ENCODE data around the gene SGK1.

DNA sequence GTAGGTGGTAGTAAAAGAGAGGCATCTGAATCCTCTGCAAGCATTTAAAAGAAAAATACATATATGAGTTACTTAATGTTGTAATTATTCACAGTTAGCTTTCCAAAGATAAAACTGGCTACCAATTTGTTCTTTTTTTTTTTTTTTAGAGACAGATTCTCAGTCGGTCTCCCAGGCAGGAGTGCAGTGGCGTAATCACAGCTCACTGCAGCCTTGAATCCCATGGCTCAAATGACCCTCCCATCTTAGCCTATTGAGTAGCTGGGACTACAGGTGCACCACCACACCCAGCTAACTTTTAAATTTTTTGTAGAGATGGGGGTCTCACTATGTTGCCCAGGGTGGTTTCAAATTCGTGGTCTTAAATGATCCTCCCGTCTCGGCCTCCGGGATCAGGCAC lies 36.5 kb downstream of the SGK1 start:
- TF ChIP-seq, protein P1, sequence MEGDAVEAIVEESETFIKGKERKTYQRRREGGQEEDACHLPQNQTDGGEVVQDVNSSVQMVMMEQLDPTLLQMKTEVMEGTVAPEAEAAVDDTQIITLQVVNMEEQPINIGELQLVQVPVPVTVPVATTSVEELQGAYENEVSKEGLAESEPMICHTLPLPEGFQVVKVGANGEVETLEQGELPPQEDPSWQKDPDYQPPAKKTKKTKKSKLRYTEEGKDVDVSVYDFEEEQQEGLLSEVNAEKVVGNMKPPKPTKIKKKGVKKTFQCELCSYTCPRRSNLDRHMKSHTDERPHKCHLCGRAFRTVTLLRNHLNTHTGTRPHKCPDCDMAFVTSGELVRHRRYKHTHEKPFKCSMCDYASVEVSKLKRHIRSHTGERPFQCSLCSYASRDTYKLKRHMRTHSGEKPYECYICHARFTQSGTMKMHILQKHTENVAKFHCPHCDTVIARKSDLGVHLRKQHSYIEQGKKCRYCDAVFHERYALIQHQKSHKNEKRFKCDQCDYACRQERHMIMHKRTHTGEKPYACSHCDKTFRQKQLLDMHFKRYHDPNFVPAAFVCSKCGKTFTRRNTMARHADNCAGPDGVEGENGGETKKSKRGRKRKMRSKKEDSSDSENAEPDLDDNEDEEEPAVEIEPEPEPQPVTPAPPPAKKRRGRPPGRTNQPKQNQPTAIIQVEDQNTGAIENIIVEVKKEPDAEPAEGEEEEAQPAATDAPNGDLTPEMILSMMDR (IDR thresholded peaks at IDR 0.05; ENCODE audit: low read depth, low read length, poor library complexity, severe bottlenecking) = no peak
- TF ChIP-seq EZH2phosphoT487 (IDR thresholded peaks at IDR 0.05; ENCODE audit: borderline replicate concordance, low read length) = no peak

Data from DOHH2 (cell line).